ENCODE measurements around the gene MAML3.
A peak's percentile ranks its signal among the peaks of the same experiment; 100 is the strongest.

MAML3 gene

DNA sequence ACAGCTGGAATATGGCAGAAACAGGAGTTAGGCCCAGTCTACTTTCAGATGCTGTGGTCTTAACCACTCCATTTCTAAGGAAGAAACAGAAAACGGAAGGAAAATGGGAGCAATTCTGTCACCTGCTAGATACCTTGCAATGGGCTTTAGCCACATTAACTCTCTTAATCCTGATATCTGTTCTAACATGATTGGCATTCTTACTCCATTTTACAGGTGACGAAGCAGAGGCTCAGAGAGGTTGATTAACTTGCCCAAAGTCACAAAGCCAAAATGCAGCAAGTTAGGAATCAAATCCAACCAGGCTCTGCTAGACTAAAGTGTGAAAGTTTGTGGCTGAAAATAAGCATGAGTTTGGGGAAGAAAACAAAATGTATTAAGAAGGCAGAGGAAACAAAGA is 196.9 kb downstream of the MAML3 start:
- no peak for DNase-seq

- no peak for DNase-seq
Measured at GRCh38 chr4:139956507-139957017, 197.4 kb downstream of the MAML3 start.

GRCh38 chr4:139955600-139955999 is 198.4 kb downstream of the MAML3 start:
- DNase-seq = no peak

GRCh38 chr4:139954512-139954911 is 199.5 kb downstream of the MAML3 start:
- DNase-seq = no peak

GRCh38 chr4:139951021-139951420 is 203.0 kb downstream of the MAML3 start:
- DNase-seq = no peak

DNA sequence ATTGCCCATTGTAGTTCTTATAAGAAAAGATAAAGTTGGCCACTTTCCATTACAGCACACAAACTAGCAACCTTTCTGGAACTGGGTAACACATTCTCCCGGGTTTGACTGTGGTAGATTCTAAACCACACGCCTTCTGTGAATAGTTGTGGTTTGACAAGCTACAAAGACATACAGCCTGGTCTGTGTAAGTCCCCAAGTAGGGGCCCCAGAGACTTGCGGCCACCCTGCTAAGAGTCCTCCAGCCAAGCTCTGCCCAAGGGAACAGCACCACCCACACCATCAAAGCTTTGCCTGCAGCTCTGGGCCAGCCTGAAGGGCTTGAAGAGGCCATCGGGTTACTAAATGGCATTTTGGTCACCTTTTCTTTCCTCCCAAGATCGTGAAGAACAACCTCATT is 203.4 kb downstream of the MAML3 start:
- no peak for DNase-seq

GRCh38 chr4:139944916-139945315 is 209.1 kb downstream of the MAML3 start:
- peak; percentile 34 for DNase-seq

DNA sequence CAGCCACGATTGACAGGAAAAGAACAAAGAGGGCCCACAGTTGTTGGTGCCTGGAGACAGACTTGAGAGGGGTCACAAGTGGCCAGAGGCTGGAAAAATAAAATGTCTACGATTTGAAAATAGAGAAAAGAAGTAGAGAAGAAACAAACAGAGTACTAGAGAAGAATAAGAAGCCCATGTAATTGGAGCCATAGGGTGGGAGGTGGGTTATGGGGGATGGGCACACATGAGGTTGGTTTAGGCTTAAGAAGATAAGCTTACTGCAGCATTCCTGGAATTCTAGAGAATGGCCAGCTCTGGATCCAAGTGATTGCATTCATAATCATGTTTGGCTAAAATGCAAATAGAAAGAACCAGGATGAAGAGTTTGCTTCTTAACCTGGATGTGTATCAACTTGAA is 210.7 kb downstream of the MAML3 start:
- DNase-seq = no peak

DNA sequence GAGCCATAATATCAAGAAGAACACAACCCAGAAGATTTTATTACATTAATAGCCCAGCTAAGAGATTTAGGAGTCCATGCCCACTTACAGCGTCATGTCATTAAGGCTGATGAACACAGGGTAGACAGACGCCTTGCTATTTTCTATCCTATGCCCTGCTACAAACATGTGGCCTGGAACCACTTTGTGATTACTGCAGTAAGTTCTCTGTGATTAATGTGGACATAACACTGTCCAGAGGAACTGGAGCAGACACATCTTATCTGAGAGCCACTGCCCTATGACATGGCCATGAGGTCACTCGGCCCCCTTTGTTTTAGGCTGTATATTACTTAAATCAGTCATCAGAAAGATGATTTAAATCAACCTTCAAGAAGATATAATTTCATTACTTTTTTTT is 211.7 kb downstream of the MAML3 start:
- DNase-seq = no peak

DNA sequence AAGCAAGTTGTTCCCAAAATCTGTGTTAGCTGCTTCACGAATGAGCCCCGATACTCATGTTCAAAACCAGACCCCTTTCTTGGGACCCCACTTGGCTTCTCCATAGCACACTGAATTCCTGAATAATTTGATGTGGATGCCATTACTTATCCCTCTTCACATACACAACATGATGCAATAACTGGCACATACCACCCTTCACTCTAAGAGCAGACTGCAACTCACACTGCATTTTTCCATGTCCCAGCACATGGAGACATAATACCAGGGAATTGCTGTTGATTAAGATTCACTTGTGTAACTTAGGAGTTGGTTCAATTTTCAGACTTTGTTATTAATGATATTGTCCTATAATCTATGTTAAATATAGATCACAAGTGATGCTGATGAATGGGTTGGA is 213.4 kb downstream of the MAML3 start:
- no peak for DNase-seq

DNA sequence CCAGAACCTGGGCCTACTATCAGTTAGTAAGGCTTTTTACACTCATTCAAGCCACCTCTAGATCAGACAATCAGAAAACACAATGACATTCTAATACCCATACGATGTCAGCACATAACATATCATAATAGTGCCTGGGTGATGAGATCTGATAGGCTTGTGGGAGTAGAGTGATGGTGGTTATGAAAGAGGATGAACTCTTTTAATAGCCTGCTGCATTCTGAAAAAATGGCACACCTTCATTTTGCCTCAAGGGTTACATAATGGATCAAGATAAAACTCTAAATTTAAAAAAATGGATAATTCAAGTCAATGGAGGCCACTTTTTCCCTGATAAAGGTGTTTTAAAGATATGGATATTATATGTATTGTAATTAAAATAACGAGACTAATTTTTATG is 215.6 kb downstream of the MAML3 start:
- DNase-seq = no peak

DNA sequence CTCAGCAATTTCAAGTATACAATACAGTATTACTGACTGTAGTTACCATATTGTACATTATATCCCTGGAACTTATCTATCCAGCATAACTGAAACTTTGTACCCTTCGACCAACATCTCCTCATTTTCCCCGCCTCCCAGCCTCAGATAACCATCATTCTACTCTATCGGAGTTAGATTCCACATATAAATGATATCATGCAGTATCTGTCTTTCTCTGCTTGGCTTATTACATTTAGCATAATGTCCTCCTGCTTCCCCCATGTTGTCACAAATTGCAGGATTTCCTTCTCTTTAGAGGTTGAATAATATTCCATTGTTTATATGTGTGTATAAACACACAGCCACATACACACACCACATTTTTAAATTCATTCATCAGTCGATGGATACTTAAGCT is 218.1 kb downstream of the MAML3 start:
- DNase-seq = no peak

GRCh38 chr4:139934708-139935195 is 219.2 kb downstream of the MAML3 start:
- DNase-seq = peak; percentile 79

DNA sequence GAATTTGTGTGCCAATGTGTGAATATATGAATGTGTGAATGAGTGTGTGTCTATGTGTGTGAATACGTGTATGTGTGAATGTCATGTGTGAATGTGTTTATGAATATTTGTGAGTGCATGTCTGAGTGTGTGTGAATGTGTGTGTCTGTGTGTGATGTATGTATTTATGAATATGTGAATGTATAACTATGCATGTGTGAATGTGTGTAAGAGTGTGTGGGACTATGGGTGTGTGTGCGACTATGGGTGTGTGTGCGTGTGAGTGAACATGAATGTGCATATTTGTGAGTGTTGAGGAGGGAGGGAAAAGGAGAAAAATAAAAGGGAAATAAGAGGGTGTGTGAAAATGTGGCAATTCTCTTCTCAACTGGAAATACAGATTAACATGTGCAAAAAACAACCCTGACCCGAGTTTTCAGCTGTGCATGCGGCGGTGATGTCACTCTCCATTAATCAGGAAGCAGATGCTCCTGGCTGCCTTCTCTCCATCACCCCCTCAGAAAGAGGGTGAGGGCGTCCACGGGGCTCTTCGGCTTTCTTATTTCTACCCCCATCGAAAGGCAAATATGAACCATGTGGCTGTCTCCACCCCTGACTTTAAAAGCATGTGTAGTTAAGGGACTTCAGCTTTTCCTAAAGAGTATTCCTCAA is 219.8 kb downstream of the MAML3 start:
- peak; percentile 73 for DNase-seq

- DNase-seq = peak; percentile 66
Measured at GRCh38 chr4:139933541-139933940, 220.4 kb downstream of the MAML3 start.

DNA sequence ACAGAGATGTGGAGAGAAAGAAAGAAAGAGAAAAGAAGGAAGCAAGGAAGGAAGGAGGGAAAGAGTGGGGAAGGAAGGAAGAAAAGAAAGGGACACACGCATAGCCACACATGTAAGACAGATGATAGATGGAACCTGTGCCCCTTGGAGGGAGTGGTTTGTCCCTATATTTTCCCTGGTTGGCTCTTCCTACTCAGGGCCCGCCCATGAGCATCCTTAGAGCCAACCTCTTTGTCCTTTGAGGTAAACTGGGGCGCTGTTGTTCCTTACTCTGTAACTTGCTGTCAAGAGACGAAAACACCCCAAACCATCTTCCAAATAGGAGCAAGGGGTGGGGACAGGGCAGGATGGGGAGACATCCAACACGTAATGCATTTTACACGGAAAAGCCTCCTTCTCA is 220.9 kb downstream of the MAML3 start:
- no peak for DNase-seq

DNA sequence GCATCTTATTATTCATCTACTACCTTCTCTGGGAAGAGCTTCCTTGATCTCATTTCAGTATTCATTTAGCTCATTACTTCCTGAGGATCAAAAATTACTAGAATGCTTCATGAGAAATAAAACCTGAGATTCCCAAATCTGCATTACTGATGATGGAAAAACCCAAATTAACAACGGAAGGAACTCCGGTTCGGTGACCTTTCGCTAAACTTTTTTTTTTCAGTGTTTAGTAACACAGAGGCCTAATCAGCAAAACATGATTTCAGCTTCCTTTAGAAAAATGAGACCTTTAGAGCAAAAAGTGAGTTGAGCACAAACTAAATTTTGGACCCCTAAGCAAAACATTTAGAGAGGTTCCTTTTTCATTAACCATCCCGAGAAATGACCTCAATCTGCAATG is 229.2 kb downstream of the MAML3 start:
- DNase-seq = no peak

DNA sequence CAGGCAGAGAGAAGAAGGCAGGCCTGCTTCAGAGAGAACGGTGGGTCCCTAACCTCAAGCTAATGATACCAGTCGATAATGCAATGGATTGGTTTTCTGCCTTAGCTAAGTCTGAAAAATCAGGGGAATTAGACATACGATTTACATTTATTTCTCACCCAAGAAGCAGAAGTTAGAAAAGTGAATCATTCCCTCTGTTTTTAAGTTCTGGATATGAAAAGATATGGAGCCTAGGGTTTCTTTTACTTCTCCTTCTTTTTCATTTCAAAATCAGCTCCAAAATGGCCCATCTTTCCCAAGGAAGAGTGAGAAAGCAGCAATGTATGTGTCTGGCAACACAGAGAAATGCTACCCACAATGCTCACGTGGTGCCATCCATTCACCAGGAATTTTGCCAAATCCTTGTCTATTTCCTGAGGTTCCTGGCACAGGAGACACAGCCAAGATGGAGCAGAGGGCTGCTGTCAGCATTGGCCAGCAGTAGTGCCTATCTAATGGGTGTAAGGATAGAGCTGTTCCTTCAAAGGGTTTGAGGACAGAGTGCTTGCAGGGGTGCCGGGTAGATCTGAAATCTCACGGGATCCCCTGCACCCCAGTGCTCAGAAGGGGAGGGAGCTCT is 231.5 kb downstream of the MAML3 start:
- DNase-seq = no peak

DNA sequence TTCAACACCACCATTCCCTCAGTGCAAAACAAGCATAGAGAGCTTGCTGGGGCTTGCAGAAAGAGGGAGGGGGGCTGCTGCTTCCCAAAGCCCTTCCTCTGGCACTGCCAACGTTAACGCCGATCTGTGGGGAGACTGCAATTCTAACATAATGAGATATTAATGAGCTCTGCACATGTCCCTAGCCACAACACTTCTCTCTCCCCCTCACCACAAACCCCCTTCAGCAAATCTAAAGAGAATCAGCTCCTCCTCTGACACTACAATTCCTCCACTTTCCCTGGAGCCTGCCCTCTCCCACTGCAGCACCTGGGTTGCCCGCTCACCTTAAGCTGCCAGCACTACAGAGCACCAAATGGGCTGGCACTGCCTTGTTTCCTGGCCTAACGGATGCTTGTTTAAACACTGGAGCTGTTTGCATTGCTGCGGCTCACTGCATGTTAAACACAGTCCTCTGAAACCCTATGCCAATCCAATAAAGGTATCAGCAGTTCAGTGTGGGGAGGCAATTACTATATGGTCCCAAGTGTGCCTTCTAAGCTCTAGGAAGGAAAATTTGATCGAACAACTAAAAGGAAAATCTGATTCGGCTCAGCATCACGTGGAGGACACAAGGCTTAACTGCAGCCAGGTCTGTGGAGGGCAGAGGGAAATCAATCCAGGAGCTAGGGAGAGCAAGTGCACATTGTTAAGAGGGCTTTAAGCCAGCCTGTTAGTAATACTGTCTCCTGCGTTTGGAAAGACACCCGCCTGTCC is 232.4 kb downstream of the MAML3 start:
- peak; percentile 96 for DNase-seq

- peak; percentile 50 for DNase-seq
Measured at GRCh38 chr4:139920486-139921002, 233.4 kb downstream of the MAML3 start.

- no peak for DNase-seq
Measured at GRCh38 chr4:139919521-139919920, 234.5 kb downstream of the MAML3 start.

- no peak for DNase-seq
Measured at GRCh38 chr4:139919004-139919403, 235.0 kb downstream of the MAML3 start.

DNA sequence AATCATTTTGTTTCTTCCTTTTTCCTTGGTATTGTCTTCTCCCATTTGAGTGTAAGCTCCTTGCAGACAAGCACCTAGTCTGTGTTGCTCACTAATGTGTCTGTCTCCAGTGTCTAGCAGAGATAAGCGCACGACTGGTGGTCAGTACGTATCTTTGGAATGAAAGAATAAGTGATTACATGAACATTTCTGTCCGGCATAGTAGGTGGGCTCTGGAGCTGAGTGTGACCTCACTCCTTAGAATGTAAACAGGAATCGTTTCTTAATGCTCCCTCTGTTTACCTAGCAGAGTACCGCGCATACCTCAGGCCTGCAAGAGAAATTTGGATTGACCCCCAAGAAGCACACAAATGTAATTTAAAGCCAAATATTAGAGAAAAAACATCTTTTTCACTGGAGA is 235.4 kb downstream of the MAML3 start:
- DNase-seq = no peak

- DNase-seq = no peak
Measured at GRCh38 chr4:139917896-139918295, 236.1 kb downstream of the MAML3 start.

All from NCI-H146 (cell line).